LNCAP (cell line): Measurements from ENCODE around the gene MALT1.

Experiments
- CTCF ChIP-seq: fragments of 450-650 bp; IDR thresholded peaks from 2 replicates; pipeline ENCODE4 v1.5.1; 2017; ENCODE audit warnings: mild to moderate bottlenecking

The MALT1 gene

GRCh38 chr18:58777471-58777870 lies 106.2 kb downstream of the MALT1 start:
- TF ChIP-seq CTCF: no peak

- no peak for TF ChIP-seq CTCF
Measured at GRCh38 chr18:58779529-58779928, 108.3 kb downstream of the MALT1 start.

DNA sequence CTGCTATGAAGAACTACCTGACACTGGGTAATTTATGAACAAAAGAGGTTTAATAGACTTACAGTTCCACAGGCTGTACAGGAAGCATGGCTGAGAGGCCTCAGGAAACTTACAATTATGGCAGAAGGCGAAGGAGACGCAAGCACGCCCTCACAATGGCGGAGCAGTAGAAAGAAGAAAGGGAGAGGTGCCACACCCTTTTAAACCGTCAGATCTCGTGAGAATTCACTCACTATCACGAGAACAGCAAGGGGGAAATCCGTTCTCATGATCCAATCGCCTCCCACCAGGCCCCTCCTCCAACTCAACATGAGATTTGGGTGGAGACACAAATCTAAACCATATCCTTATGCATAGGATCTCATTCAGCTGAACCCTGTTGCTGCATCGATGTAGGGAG lies 108.8 kb downstream of the MALT1 start:
- TF ChIP-seq CTCF: no peak

- TF ChIP-seq CTCF: peak; percentile 93
Measured at GRCh38 chr18:58781627-58782194, 110.4 kb downstream of the MALT1 start.

DNA sequence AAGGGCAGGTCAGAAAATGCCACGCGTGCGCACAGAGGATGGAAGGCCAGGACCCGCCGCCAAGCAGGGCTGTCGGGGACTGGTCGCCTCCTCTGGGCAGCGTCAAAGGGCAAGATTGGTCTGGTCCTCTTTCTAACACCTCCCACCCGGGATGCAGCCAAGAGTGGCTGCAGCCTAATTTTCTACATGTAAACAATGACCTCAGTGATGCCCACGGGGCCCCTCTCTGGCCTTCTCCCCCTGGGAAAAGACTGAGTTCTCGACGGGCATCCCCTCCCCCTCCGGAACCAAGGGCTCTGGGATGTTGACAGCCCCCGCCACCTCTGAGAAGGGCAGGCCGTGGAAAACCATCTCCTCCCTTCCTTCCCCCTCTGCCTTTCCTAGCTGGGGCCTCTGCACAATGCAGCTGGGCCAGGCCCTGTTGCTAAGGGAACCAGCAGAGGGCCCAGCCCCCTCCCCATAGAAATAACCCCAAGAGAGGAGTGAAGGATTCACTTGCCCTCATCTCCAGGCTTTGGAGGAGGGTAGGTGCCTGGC lies 113.4 kb downstream of the MALT1 start:
- TF ChIP-seq CTCF: no peak

- no peak for TF ChIP-seq CTCF
Measured at GRCh38 chr18:58785171-58785805, 114.0 kb downstream of the MALT1 start.

GRCh38 chr18:58785870-58786269 lies 114.6 kb downstream of the MALT1 start:
- no peak for TF ChIP-seq CTCF
